K562 (cell line): Measurements from ENCODE around the gene ALDH16A1. TPM values are rescaled to one million over a fixed set of nuclear protein-coding genes. Genes with fewer than 3 reads are reported as not detected.

Source experiments
- ATAC-seq: fragments of 200-7000 bp; cut with Tn5 transposase; 3 replicates; pipeline ENCODE4 v1.9.1; 2020; ENCODE audit warnings: moderate library complexity
- BruUV-seq: library from RNA; stranded (reverse); fragments of 400-500 nt; replicated peaks from 2 replicates; lab custom pipeline; 2021; lab: Mats Ljungman, UMichigan
- CTCF ChIA-PET: fragments of 300-600 bp; formaldehyde crosslinking; extraction: SDS; loops from one replicate; lab custom pipeline; 2021; ENCODE audit warnings: low intra/inter-chr PET ratio; lab: Yijun Ruan, JAX
- POLR2A ChIA-PET: fragments of 300-600, 350-650 bp; sonication (Branson Sonifier 250); formaldehyde crosslinking; extraction: SDS; loops from one replicate; lab custom pipeline; 2021; ENCODE audit warnings: antibody characterized with exemption, inconsistent platforms; lab: Yijun Ruan, JAX
- DNase-seq, 4 experiments: peaks; one replicate each; pipeline versions ENCODE4 v3.0.0 to v3.0.0-alpha.2; 2011 to 2018; ENCODE audit warnings: low spot score in 3 of 4, mixed read lengths in 3 of 4; ENCODE audit errors: extremely low read depth in 1 of 4
- FAIRE-seq: peaks from 2 replicates; lab custom pipeline; 2011; peaks lifted over from hg19 to GRCh38; lab: Jason Lieb, UNC
- H2AFZ ChIP-seq: 2 replicates; pipeline ENCODE4 v1.6.0; 2011; ENCODE audit warnings: low read depth, low read length, control low read depth, inconsistent platforms
- H3K27ac ChIP-seq: fragments of 200-600 bp; 3 replicates; pipeline ENCODE4 v1.8.0; 2011; ENCODE audit warnings: low read depth, mild to moderate bottlenecking, control low read depth, inconsistent platforms, low read length, moderate library complexity, mixed read lengths; ENCODE audit errors: extremely low read depth
- H3K27me3 ChIP-seq, 2 experiments: fragments of 300-600 bp in 1 of 2; 2 replicates in 1 of 2; 3 replicates in 1 of 2; pipeline versions ENCODE4 v1.6.0 to v1.8.0; 2011; ENCODE audit warnings: inconsistent platforms in 2 of 2, low read length in 2 of 2, mild to moderate bottlenecking in 1 of 2, mixed read lengths in 1 of 2, moderate library complexity in 1 of 2; ENCODE audit not compliant: control insufficient read depth in 2 of 2, insufficient read depth in 2 of 2
- H3K36me3 ChIP-seq: fragments of 300-600 bp; 3 replicates; pipeline ENCODE4 v1.8.0; 2011; ENCODE audit warnings: mild to moderate bottlenecking, low read length, inconsistent platforms; ENCODE audit not compliant: control insufficient read depth, insufficient read depth
- H3K4me1 ChIP-seq, 2 experiments: fragments of 200-600 bp in 1 of 2; replicated peaks in 1 of 2; 2 replicates in 1 of 2; 3 replicates in 1 of 2; pipeline versions ENCODE4 v1.5.1 to v1.8.0; 2011; ENCODE audit warnings: inconsistent platforms in 2 of 2, low read length in 2 of 2, mild to moderate bottlenecking in 1 of 2, mixed read lengths in 1 of 2, moderate library complexity in 1 of 2; ENCODE audit not compliant: control insufficient read depth in 2 of 2, insufficient read depth in 2 of 2
- H3K4me2 ChIP-seq: 2 replicates; pipeline ENCODE4 v1.6.1; 2011; ENCODE audit warnings: low read length, control low read depth, inconsistent platforms, mixed read lengths; ENCODE audit not compliant: insufficient read depth
- H3K4me3 ChIP-seq: fragments of 200-600 bp; sonication (generic), shearing (Covaris generic); 2 replicates; pipeline ENCODE4 v1.5.1; 2016; ENCODE audit warnings: control low read depth, inconsistent platforms
- H3K79me2 ChIP-seq: fragments of 200-600 bp; 3 replicates; pipeline ENCODE4 v1.8.0; 2011; ENCODE audit warnings: low read length, inconsistent platforms; ENCODE audit not compliant: control insufficient read depth, insufficient read depth
- H3K9ac ChIP-seq, 2 experiments: 2 replicates each; pipeline versions ENCODE4 v1.6.0 to v1.6.1; 2011; ENCODE audit warnings: low read depth in 2 of 2, low read length in 2 of 2, control low read depth in 1 of 2, inconsistent platforms in 1 of 2, mild to moderate bottlenecking in 1 of 2, mixed read lengths in 1 of 2; ENCODE audit not compliant: insufficient read depth in 1 of 2
- H3K9me1 ChIP-seq: one replicate; pipeline ENCODE4 v1.6.0; 2011; ENCODE audit warnings: inconsistent platforms, mild to moderate bottlenecking, low read length, moderate library complexity; ENCODE audit not compliant: control insufficient read depth, insufficient read depth
- H3K9me3 ChIP-seq: replicated peaks from 2 replicates; pipeline ENCODE4 v1.5.1; 2011; ENCODE audit warnings: low read depth, low read length, inconsistent platforms; ENCODE audit not compliant: control insufficient read depth, insufficient read depth
- H4K20me1 ChIP-seq: replicated peaks from 2 replicates; pipeline ENCODE4 v1.6.1; 2011; ENCODE audit warnings: low read length, inconsistent platforms, mixed read lengths; ENCODE audit not compliant: control insufficient read depth, insufficient read depth
- ZBTB40 ChIP-seq, 2 experiments: fragments of 450-650 bp in 1 of 2; sonication (generic) in 1 of 2; formaldehyde crosslinking in 1 of 2; IDR thresholded peaks; 2 replicates each; pipeline versions ENCODE4 v1.7.1 to v1.9.0; 2016 to 2022; ENCODE audit warnings: inconsistent platforms in 1 of 2, mild to moderate bottlenecking in 1 of 2, missing genetic modification reagents in 1 of 2
- ZNF12 ChIP-seq: sonication (generic); formaldehyde crosslinking; IDR thresholded peaks from 2 replicates; pipeline ENCODE4 v1.4.0; 2020; ENCODE audit warnings: mild to moderate bottlenecking, missing genetic modification reagents
- ZNF512 ChIP-seq: IDR thresholded peaks from 2 replicates; pipeline ENCODE4 v1.6.1; 2016; ENCODE audit warnings: missing genetic modification characterization, missing compliant biosample characterization
- WGBS: fragments of 100-300 bp; shearing (Covaris generic); methylation state at CpG from one replicate; pipeline ENCODE4 v1.1.6; 2016; ENCODE audit warnings: low coverage, mixed read lengths; ENCODE audit not compliant: insufficient coverage; ENCODE audit errors: missing lambda C conversion rate; 5-methylcytosine and 5-hydroxymethylcytosine counted together
- in situ Hi-C: fragments of 300-500 bp; cut with MboI; formaldehyde crosslinking; loops from 4 replicates; pipeline ENCODE4 v1.15.0; 2018; ENCODE audit warnings: inconsistent platforms, mixed read lengths
- intact Hi-C: fragments of 100-400 bp; cut with micrococcal nuclease; formaldehyde crosslinking; loops from 2 replicates; pipeline ENCODE4 v1.14.2; 2022
- polyA plus RNA-seq, 8 experiments: library from polyadenylated mRNA; depleted of rRNA in 4 of 8; stranded (reverse) in 5 of 8; unstranded in 3 of 8; fragments of >200 nt; fragmentation: Nextera tagmentation in 2 of 8; fragmentation: Illumina TruSeq in 1 of 8; extraction: Ambion mirVana in 2 of 8; extraction: Trizol in 1 of 8; gene quantifications; 2 replicates each; pipeline versions ENCODE4 v1.2.1 to v1.2.3, GENCODE V29; 2011 to 2014; ENCODE audit warnings: inconsistent platforms in 1 of 8, missing spikeins in 1 of 8
- total RNA-seq, 7 experiments: library from RNA; depleted of rRNA in 6 of 7; stranded (reverse); fragments of >200 nt in 6 of 7; fragmentation: Illumina TruSeq in 2 of 7; extraction: Trizol in 2 of 7; gene quantifications; 2 replicates each; pipeline versions ENCODE4 v1.2.1 to v1.2.3, GENCODE V29; 2011 to 2021; ENCODE audit warnings: low replicate concordance in 1 of 7

The ALDH16A1 gene
- total and polyA plus RNA-seq, 9 of the 15 experiments (the other 6 are each of a cell fraction or from before 2014, with no cell fraction given): 2.2 to 52.2 (median 7.6) TPM

GRCh38 chr19:49441960-49442350 lies 11.1 kb upstream of the ALDH16A1 start:
- Histone ChIP-seq H3K9me1 (no peaks in the 10 kb centered on the region), H3K27me3 (peaks cover 7 to 19% of the 10 kb centered on the region in 2 experiments; a peak in 4 of 5 replicates), H2AFZ (no peak overlapping the region), H3K79me2 (no peaks in the 10 kb centered on the region), H3K4me1 (peaks cover 26 to 44% of the 10 kb centered on the region in 2 experiments; a peak in 4 of 5 replicates), H3K27ac (no peak overlapping the region), H3K4me2 (peak overlapping the region; percentile 87), H3K36me3 (peaks cover 8% of the 10 kb centered on the region; the same call in 1 of the 3 replicates), H3K9me3 (no peaks in the 10 kb centered on the region), H3K9ac (peak overlapping the region in 1 of 2 experiments; percentile 89; a peak in 1 of 4 replicates), H4K20me1 (no peaks in the 10 kb centered on the region), H3K4me3 (peak overlapping the region; percentile 84)
- intact Hi-C loops (loop anchor here (2.0 to 10.0 kb wide), 3 partner anchors 19 to 290 kb away; partner anchors contain the start of gene PTH2), in situ Hi-C loops (no loop called here)
- 29% methylated on average over 13 of the region's 14 CpGs for WGBS
- ChIA-PET POLR2A (interaction anchor here (0.6 to 3.7 kb wide), 3 partner anchors 11 to 47 kb away, joined by 3 to 14 read pairs (median 6); no protein-coding TSS in a partner anchor), CTCF (interaction anchor here (0.6 to 0.7 kb wide), 3 partner anchors 216 to 238 kb away, joined by 3 to 4 read pairs (median 3); no protein-coding TSS in a partner anchor)
- DNase-seq (no peak), ATAC-seq (no peak), FAIRE-seq (peak; percentile 46)
- peak; percentile 42; the same call in 1 of the 2 replicates for TF ChIP-seq ZNF512 (tag)
- no peak for TF ChIP-seq ZNF12
- 0 out of 2 replicates have a peak, but pooled peaks have one; percentile 8 for TF ChIP-seq ZBTB40 (IDR thresholded peaks at IDR 0.05)
- no peak for TF ChIP-seq ZBTB40 (CRISPR knock-in tag; IDR thresholded peaks at IDR 0.05)
- no TSS peak for BruUV-seq
